GM21360 (cell line): ENCODE measurements around the gene SYNGR2.

Source experiments
- ATAC-seq: cut with Tn5 transposase; IDR thresholded peaks from one replicate; pipeline ENCODE4 v1.9.1; 2021; ENCODE audit warnings: mild to moderate bottlenecking, moderate library complexity; ENCODE audit not compliant: unreplicated experiment

SYNGR2 gene

DNA sequence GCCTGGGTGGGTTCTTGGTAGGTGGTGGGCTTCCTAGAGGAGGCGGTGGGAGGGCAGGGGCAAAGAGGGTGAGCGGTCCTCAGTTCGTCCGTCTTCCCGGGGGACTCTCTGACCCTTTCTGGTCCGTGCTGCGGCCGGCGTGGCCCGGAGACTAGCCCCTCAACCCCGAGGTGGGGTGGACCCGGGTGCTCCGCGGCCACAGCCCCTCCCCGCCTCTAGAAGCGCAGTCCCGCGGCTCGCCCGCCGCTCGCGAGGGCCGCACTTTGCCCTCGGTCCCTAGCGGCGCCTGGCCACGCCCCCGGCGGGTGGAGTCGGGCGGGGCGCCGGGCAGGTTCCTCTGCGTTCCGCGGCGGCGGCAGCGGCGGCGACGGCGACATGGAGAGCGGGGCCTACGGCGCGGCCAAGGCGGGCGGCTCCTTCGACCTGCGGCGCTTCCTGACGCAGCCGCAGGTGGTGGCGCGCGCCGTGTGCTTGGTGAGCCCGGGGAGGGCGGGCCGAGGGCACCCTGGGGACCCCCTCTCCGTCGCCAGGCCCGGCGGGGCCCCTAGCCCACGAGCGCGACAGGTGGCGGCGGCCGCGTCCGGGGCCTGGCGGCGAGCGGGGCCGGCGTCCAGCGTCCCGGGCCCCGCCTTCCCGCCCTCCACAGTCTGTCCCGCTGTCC lies at the start of gene SYNGR2:
SYNGR2 (plus strand) TSS at position 340 of the 661 bp plus-strand sequence; CDS start at position 376, 36 bp downstream.
- ATAC-seq, result peak; percentile 50

- ATAC-seq, result no peak
Measured at GRCh38 chr17:78118801-78119241, 49.6 kb upstream of the SYNGR2 start.

GRCh38 chr17:78120537-78120936 lies 47.8 kb upstream of the SYNGR2 start:
- no peak for ATAC-seq

DNA sequence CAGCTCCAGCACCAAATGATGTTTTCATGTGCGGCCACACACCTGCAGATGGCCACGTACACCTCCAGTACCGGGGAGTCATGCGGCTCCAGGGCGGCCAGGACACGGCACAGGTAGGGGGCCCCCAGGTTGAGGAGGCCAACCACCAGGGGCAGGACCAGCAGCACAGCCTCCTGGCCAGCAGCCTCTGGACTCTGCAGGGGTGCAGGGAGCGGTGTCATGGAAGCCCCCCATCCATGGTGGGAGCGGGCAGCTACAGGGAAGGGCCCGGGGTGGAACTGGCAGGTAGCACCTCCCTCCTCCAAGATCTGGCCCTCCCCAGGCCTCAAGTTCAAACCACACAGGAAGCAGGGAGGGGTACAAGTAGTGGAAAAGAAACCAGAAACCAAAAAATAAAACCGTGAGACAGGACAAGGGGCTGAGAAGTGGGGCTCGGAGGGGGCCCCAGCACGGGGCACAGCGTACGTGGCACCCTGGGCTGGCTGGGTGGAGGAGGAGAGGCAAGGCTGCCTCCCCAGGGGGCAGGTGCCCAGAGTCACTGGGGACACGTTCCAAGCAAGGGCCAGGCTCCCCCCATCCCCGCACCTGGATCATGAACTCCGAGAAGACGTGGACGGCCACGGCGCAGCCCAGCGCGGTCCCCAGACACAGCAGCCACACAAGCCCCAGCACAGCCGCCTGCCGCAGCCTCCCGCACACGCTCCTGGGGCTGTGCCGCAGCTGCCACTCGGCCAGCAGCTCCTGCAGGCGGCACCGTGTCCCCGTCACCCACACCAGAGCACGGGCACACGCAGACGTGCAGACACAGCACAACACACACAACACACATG lies 47.2 kb upstream of the SYNGR2 start:
- ATAC-seq, result no peak

DNA sequence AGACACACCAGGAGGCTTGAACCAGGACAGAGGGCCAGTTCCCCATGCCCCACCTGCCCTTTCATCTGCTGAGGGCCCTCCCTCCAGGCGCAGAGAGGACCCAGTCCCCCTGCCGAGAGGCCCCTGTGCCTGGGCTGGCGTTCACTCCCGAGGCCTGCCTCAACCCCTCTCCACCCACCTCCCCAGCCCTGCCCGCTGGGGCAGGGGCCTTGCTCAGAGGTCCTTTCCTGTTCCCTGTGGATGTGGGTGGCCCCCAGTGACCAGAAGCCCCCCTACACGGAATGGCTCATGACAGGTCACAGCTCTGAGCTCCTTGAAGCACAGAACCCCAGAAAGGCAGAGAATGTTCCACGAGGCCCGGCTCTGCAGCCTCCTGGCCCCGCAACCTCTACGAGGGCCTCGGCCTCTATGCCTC lies 46.6 kb upstream of the SYNGR2 start:
- no peak for ATAC-seq

GRCh38 chr17:78122216-78122930 lies 46.0 kb upstream of the SYNGR2 start:
- ATAC-seq, result no peak

GRCh38 chr17:78122931-78123249 lies 45.5 kb upstream of the SYNGR2 start:
- ATAC-seq, result no peak

DNA sequence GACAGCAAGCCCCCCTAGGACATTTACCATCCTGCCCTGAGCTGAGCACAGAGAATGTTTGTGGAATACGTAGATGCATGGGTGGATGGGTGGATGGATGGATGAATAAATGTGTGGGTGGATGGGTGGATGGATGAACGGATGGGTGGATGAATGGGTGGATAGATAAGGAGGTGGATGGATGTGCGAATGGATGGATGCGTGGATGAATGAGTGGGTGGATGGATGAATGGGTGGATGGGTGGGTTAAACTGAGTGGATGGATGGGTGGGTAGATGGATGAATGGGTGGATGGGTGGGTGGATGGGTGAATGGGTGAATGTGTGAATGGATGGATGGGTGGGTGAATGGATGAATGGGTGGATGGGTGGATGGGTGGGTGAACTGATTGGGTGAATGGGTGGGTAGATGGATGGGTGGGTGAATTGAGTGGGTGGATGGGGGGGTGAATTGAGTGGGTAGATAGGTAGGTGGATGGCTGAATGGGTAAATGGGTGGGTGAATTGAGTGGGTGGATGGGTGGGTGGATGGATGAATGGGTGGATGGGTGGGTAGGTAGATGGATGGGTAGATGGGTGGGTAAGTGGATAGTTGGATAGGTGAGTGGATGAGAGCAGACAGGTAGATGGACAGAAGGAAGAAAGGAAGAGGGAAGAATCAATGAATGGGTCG lies 45.0 kb upstream of the SYNGR2 start:
- no peak for ATAC-seq

DNA sequence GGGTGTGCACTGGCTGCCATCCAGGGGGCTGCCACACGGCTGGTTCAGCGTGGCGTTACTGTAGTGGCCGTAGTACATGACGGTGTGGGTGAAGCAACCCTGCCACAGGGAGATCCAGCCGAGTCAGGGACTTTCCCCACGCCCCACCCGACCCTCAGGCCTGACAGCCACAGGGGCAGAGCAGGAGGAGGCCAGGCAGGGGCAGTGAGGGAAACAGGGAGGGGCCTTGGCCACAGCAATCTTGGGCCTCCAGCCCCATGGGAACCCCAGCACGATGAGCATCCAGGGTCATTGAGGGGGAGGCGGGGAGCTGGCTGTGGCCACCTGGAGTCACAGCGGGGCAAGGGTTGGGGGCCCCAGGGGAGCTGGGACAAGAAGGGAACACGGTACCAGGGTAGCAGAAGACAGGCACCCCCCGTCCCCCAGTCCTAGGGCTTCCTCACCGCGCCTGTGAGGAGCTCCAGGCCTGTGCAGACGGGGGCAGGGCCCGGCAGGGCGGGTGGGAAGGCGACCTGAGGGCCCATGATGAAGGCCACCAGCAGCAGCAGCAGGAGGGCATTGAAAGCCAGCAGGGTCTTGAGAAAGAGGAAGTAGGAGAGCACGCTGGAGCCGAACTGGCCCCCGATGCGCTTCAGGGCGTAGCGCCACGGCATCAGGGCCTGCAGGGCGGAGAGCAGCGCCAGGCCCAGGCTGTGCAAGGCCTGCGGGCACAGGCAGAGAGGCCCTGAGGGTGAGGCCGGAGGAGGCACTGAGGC lies 44.1 kb upstream of the SYNGR2 start:
- no peak for ATAC-seq

GRCh38 chr17:78124836-78125137 lies 43.6 kb upstream of the SYNGR2 start:
- no peak for ATAC-seq

DNA sequence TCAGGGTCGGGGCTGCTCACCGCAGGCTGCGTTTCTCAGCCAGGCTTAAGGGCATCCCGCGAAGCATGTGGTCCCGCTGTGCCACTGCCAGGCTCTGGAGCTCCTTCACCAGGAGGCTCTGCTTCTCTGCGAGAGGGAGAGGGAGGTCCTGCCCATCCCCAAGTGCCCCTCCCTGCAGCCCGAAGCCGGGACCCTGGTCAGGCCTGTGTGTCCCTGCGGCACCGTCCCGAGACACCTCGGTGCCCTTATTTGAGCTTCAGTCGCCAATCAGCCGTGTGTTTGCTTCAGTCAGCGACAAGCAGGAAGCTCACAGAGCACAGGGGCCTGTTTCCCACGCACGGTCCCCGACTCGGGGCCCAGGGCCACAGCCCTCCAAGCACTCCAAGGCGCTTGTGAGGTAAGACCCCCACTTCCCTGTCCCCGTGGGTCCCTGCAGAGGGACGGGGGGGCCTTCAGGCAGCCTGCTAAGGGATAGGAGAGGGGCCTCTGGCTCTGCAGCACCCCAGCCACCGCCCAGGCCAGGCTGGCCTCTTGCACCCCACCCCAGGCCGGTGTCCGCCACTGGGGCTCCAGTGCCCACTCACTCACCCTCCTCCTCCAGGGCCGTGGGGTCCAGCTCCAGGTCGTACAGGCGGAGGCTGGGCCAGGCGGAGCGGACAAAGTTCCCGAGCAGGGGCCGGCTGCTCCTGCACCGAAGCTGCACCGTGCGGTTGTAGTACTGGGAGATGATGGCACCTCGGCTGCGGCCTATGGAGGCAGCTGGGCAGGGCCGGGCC lies 43.1 kb upstream of the SYNGR2 start:
- ATAC-seq, result no peak

DNA sequence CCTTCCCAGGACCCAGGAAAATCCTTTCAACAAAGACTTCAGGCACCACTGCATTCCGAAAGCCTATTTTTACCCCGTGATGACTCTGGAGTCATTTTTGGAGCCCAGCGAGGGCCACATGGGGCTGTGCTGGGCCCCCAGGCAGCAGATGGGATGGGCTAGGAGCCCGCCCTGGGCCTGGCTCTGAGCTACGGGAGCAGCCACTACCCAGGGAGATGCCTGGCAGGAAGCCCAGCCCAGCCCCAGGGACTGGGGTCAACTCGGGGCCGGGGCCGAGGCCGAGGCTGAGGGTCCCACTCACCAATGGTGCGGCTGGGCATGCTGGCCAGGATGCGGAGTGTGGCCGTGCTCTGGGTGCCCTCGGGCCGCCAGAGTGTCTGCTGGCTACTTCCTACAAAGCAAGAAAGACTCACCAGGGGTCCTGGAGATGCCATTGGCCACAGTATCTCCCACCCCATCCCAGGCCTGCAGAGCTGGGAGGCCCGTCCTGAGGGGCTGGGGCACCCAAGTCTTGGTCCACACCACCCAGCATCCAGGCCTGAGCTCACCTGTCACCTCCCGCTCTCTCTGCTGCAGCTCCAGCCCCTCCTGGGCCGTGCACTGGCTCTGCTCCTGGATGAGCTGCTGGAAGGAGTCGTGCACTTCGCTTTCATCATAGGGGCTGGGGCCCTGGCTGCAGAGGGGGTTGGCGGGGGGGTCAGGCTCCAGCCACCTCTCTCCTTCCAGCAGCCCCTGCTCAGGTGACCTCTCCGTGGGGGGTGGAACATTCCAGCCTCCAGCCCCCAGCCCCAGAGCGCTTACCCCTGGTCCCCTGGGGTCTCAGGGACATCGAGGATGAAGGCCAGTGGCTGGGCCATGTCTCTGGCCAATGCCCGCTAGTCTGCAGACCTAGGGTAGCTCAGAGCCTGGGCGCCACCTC lies 42.1 kb upstream of the SYNGR2 start:
- ATAC-seq, result no peak

DNA sequence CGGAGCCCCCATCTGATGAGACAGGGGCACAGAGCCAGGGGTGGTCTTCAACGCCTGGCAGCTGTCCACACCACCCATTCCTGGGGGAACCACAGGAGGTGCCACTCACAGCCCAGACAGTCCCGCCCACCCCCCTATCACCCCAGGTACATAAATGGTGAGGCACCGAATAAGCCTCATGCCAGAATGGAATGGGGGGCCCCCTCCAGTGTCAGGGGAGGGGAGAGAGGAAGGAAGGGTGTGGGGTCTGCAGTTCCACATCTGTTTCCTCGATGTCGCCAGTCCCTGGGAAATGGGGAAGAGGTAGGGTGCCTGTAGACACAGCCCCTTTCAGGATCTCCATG lies 41.5 kb upstream of the SYNGR2 start:
- ATAC-seq, result no peak

DNA sequence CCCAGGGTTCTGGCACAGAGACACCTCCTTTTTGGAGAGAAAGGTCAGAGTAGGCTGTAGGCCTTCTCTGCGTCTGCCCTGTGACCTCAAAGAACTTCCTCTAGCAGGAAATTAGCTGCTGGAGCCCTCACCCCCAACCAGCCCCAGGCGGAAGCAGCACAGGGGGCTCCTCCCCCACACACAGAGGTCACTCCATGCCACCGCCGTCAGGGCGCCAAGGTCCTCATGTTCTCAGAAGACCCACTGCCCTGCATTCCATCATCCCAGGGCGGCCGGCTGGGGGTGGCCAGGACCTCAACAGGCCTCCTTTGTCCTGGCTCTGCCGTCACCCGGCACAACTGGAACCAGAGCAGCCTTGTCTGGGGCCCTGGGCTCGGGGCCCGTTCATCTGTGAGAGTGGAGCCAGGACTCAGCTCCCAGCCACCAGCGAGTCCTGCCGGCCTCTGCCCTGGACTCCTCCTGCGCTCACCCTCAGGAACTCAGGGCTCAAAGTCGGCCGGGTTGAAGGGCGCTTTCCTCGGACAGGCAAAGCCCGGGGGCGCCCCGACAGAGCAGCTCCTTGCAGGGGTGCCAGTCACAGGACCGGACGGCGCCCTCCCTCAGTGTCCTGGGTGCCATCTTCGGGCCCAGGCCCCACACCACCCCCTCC lies 41.0 kb upstream of the SYNGR2 start:
- ATAC-seq, result no peak

DNA sequence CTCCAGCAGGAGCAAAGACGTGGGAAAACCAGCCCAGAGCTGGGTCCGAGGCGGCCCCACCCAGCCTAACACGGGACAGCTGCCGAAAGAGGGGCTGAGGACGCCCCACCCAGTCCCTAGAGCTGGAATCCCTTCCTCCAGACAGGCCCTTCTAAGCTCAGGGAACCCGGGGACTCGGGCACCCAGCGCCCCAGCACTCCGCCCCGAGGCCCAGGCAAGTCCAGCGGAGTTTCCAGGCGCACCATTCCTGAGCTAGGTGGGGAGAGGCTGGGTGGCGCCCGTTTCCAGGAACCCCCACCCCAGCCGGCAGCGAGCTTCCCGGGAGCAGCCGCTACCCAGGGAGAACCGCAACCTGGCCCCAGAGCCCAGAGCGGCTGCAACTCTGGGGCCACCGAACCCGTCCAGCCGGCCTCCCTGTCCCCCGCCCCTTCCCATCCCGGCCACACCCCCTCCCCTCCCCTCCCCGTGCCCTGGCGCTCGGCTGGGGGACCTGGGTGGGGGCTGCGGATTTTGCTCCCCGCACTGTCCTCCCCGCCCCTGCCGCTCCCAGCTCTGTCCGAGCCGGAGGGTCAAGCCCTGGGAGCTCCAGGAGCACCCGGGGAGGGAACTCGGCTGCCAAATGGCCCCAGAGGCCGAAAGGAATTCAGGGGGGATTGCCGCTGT lies 40.4 kb upstream of the SYNGR2 start:
- no peak for ATAC-seq

GRCh38 chr17:78128551-78129350 lies 39.6 kb upstream of the SYNGR2 start, which contains the start of gene TMC6:
TSS of gene TMC6 (minus strand) at chr17:78128755. CDS start at chr17:78126832, 1,923 bp downstream.
- no peak for ATAC-seq
